Inferior parietal cortex (tissue), 1 donor: ENCODE results near the gene ITM2C.

Experiments
- DNase-seq: peaks from one replicate; pipeline ENCODE4 v3.0.0-alpha.2; 2016; ENCODE audit errors: extremely low spot score

The ITM2C gene

GRCh38 chr2:230891064-230891463, 26.3 kb downstream of the ITM2C start:
- no peak for DNase-seq

DNA sequence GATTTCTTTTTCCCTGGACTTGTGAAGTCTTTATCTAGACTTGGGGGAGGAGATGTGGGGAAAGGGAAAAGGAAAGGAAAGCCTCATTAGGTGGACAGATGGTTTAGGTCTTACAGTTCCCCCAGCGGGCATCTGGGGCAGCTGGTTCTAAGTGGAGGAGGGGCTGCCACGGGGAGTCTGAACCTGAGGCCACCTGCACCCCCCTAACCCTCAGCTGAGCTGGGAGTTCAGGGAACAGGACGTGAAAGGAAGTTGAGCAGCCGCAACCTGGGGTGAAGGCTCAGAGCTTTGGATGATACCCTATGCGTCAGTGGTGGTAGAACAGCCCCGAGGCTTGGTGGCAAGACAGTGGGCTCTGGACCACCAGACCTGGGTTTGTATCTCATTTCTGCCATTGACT, 26.8 kb downstream of the ITM2C start:
- DNase-seq = no peak

GRCh38 chr2:230893338-230893737, 28.6 kb downstream of the ITM2C start:
- DNase-seq = no peak

DNA sequence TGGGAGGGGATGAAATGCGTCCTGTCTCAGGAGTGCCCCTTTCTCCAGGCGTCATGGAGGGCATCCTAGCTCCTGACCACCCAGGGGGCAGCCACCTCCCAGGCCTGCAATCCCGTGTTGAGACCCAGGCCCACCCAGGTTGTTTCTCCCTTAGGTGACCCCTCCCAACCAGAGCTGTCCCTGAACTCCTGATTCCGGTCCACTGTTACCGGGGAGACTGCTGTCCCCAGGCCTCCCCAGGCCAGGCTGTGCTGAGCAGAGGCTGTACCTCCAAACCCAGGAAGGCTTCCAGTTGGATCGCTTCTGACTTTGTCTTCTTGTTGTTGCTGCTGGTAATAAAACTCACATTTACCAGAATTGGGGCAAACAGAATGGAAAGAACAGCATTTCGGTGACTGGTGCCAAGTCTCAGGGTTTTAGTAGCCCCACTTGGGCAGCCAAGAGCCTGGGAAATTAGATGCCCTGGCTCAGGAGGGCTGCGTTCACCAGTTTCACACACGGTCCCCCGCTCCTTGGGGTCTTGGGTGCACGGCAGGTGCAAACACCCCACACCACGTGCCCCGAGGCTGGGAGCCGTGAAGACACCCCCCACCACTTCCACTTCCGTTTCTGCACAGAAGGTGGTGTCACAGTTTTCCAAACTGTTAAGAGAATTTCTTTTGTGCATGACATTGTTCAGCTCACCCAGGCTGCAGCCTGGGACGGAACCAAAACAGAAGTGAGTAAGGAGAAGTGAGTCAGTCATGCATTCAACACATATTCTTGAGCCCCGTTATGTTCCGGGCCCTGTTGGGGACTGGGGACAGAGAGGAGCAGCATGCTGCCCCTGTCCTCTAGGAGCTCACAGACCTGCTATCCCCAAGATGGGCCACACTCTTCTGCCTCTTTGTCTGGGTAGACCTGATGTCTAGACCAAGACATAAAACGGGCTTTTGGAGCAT, 29.4 kb downstream of the ITM2C start:
- peak; percentile 53 for DNase-seq

DNA sequence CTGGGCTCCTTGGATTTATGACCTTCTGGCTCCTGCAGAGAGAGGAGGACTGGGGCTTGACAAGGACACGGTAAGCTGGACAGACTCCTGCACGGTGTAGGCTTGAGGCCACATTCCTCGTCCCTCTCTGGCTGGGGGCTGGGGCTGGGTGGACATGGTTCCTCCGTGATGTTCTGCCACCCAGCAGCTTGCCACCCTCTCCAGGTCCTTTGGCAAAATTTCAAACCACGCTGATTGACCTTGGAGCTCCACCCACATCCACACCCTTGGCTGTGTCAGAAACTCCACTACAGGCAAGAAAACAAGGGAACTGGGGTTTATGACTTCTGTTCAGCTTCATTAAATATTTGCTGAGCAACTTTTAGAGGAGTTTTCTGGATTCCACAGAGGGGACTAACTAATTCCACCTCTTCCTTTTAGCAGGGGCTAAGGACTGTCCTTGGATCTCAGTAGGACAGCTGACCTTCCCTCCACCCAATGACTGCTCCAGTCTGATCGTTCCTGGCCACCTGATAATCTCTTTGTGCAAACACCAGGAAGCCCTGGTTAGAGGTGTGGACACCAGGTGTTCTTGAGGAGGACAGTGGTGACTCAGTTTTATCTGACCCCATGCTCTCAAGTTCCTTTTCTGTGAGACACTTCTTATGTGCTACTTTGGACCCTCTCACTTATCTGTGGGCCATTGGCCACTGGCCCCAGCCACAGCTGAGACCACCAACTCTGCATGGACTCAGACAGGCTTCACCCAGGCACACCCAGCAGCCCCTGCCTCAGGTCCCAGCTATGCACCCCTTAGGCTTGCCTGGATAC, 31.0 kb downstream of the ITM2C start:
- no peak for DNase-seq

- no peak for DNase-seq
Measured at GRCh38 chr2:230896346-230897115, 31.8 kb downstream of the ITM2C start.

DNA sequence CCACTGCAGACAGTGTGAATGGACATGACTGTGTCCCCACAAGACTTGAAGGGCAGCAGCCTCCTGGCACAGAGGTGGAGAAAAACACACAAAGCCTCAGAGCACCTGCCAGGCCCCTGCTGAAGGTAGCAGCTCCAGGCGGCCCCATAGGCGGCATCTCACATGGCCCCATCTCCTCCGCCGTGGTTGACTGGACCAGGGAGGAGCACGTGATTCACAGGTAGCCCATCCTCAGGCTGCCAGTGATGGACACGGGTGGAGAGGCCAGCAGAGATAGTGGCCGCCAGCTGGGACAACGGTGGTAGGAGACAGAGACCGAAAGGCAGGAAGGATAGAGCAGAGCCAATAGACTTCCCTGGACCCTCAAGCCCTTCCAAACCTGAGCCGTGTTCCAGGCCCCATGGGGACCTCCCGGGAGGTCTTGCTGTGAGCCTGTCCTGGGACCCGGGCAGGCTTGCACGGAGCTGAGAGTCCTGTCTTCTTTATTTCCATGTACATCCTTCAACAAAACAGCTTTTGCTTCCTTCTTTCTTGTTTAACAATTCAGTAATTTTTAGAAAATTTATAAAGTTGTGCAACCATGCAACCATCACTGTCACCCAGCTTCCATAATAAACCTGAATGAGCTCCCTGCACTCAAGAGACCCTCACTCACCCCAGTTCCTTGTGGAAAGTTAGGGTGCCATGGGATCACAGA, 33.4 kb downstream of the ITM2C start:
- DNase-seq = no peak

- no peak for DNase-seq
Measured at GRCh38 chr2:230898713-230899091, 34.0 kb downstream of the ITM2C start.

- no peak for DNase-seq
Measured at GRCh38 chr2:230899287-230899686, 34.5 kb downstream of the ITM2C start.

- no peak for DNase-seq
Measured at GRCh38 chr2:230899786-230900185, 35.0 kb downstream of the ITM2C start.

- DNase-seq = no peak
Measured at GRCh38 chr2:230900336-230900995, 35.7 kb downstream of the ITM2C start.

- no peak for DNase-seq
Measured at GRCh38 chr2:230901006-230901405, 36.3 kb downstream of the ITM2C start.

- DNase-seq = no peak
Measured at GRCh38 chr2:230902180-230902899, 37.6 kb downstream of the ITM2C start.

GRCh38 chr2:230903231-230904150, 38.7 kb downstream of the ITM2C start:
- no peak for DNase-seq

DNA sequence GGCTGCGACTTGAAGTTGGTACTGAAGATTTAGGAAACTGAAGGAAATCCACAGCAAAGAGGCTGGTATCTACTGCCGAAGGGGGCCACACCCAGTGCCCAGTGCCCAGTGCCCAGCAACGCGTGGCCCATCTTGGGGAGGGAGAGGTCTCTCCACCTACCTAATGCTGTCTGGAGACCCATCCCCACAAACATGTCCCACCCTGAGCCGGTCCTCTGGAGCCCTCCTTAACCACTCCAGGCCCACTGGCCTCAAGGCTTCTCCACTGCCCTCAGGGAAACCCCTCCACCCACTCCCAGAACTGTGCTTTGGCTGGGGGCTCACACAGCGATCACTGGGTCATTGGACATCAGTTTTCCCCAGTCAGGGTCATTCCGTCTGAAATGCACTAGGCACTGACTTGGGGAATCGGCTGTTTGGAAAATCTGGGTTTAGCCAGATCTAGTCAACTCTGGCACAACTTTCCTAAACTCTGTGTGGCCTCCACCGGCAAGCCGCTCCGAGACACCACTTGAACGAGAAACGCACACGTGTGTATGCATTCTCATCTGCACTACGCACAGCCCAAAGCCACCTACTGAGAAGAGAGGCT, 40.2 kb downstream of the ITM2C start:
- no peak for DNase-seq

DNA sequence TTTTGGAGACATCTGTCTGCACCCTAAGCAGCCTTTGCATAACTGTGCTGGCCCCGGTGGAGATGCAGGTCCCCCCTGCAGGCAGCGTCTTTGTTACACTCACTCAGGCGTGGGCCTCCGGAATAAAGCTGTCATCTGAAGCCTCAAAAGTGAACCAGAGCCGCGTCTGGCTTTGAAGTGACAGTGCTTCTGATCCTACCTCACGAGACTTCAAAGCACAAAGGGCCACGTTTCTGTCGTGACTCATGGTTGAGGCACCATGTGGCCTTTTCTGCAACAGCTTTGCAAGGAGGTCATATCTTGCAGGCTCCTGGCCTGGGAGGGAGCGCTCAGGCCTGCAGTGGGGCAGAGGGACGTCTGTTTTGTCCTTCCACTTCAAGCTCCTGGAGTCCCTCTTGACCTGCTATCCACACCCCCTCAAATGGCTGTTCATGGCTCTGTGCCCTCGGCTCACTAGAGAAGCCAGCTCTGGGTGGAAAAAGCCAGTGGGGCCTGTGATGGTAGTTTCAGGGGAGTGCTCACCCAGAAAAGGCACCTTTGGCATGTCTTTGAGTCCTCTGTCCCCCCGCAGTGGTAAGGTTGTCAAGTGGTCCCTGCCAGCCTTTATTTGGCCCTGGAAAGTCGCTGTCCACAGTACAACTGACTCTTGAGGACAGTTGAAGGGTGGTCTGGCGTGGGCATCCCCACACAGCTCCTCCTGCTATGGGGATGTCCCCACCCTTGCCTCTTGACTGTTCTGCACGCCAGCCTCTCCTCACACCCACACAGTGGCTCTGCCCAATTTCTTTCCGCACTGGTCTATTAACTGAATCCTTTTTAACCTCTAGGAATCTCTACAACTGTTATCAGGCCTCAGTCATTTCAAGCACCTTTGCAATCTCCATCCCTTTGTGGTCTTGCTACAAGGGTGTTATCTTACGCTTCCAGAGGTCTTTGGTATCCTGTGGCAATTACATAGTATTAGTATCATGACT, 41.0 kb downstream of the ITM2C start:
- DNase-seq = no peak

- no peak for DNase-seq
Measured at GRCh38 chr2:230906471-230907230, 41.9 kb downstream of the ITM2C start.
